ENCODE results near the gene ADAMTSL5. TPM values are rescaled to one million over a fixed set of nuclear protein-coding genes. Genes with fewer than 3 reads are reported as not detected.

Gene ADAMTSL5
- total RNA-seq, 1 experiment from 2014 or later: 0.86 TPM

DNA sequence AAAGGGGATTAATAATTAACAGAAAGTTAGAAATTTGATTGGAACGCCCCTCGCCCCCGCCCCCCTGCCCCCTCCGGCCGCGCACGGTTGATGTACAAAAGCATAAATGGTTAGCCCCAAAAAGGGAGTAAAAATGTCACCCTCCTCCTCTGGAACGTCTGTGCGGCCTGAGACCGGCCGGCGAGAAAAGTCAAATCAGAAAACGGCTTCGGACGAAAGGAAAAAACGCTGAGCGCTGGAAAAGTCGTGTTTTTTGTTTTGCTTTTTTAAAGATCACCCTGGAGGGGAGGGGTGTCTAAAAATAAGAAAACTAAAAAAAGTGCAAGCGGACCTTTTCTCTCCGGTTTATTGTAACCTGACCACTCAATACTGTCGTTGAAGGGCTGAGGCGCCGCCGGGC is 42.1 kb upstream of the ADAMTSL5 start:
- no TSS peak for BruUV-seq (replicated peaks)
- H3K27me3 ChIP-seq (replicated peaks; ENCODE audit: insufficient read depth, low read depth, low read length, poor library complexity): no peaks in the 10 kb centered on the region
- no peaks in the 10 kb centered on the region for H3K4me1 ChIP-seq (ENCODE audit: insufficient read depth, low read length, poor library complexity, severe bottlenecking)

DNA sequence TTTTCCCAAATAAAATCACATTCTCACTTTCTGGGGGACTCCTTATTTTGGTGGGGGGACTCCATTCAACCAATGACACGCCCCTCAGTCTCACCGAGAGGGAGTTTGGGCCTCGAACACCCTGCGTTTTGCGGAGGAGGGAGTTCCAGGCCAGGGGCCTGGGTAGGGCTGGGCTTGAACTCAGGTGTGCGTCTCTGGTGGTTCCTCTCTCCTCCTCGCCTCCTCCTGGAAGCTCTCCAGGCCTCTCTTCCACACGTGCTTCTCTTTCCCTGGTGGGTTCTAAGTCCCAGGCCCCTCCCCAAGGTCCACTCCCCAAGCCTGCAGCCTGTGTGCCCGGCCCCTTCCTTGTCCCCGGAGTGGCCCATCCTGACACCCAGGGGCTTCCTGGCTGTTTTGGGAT is 40.6 kb upstream of the ADAMTSL5 start:
- ChIA-PET POLR2A (ENCODE audit: low non-redundant PET) (no interaction called here), CTCF (interaction anchor here (0.6 kb wide), 1 partner anchor 235 kb away, joined by 3 read pairs; no protein-coding TSS in a partner anchor)
- H3K27ac ChIP-seq (ENCODE audit: low read depth, low read length, poor library complexity, severe bottlenecking): no peak overlapping the region
- no peak overlapping the region for H3K4me3 ChIP-seq (ENCODE audit: low read depth, low read length, poor library complexity, severe bottlenecking)
- no peaks in the 10 kb centered on the region for H3K4me1 ChIP-seq (ENCODE audit: insufficient read depth, low read length, poor library complexity, severe bottlenecking)
- no TSS peak for BruUV-seq (replicated peaks)
- intact Hi-C loops (cut with micrococcal nuclease; ENCODE audit: unreplicated experiment): no loop called here
- TF ChIP-seq, protein P1, sequence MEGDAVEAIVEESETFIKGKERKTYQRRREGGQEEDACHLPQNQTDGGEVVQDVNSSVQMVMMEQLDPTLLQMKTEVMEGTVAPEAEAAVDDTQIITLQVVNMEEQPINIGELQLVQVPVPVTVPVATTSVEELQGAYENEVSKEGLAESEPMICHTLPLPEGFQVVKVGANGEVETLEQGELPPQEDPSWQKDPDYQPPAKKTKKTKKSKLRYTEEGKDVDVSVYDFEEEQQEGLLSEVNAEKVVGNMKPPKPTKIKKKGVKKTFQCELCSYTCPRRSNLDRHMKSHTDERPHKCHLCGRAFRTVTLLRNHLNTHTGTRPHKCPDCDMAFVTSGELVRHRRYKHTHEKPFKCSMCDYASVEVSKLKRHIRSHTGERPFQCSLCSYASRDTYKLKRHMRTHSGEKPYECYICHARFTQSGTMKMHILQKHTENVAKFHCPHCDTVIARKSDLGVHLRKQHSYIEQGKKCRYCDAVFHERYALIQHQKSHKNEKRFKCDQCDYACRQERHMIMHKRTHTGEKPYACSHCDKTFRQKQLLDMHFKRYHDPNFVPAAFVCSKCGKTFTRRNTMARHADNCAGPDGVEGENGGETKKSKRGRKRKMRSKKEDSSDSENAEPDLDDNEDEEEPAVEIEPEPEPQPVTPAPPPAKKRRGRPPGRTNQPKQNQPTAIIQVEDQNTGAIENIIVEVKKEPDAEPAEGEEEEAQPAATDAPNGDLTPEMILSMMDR (conservative IDR thresholded peaks at IDR 0.05; ENCODE audit: low read depth, low read length): no peak
- no peak for TF ChIP-seq EZH2 (IDR thresholded peaks at IDR 0.05; ENCODE audit: borderline replicate concordance, low read depth, low read length, poor library complexity, severe bottlenecking)
- DNase-seq (ENCODE audit: low spot score): no peak
- no peaks in the 10 kb centered on the region for H3K9me3 ChIP-seq (ENCODE audit: low read depth, low read length, poor library complexity, severe bottlenecking)
- H3K27me3 ChIP-seq (replicated peaks; ENCODE audit: insufficient read depth, low read depth, low read length, poor library complexity): no peaks in the 10 kb centered on the region
- H3K36me3 ChIP-seq (ENCODE audit: insufficient read depth, low read length, poor library complexity, severe bottlenecking): peaks cover 6% of the 10 kb centered on the region

More for the DNA sequence above, 42.1 kb upstream of the ADAMTSL5 start:
- no peak overlapping the region for H3K27ac ChIP-seq (ENCODE audit: low read depth, low read length, poor library complexity, severe bottlenecking)
- no peak for DNase-seq (ENCODE audit: low spot score)
- no peak overlapping the region for H3K4me3 ChIP-seq (ENCODE audit: low read depth, low read length, poor library complexity, severe bottlenecking)
- POLR2A ChIA-PET (ENCODE audit: low non-redundant PET): no interaction called here
- no peak for TF ChIP-seq EZH2 (IDR thresholded peaks at IDR 0.05; ENCODE audit: borderline replicate concordance, low read depth, low read length, poor library complexity, severe bottlenecking)
- TF ChIP-seq, protein P1 (conservative IDR thresholded peaks at IDR 0.05; ENCODE audit: low read depth, low read length): no peak
- CTCF ChIA-PET: no interaction called here
- peaks cover 6% of the 10 kb centered on the region for H3K36me3 ChIP-seq (ENCODE audit: insufficient read depth, low read length, poor library complexity, severe bottlenecking)
- H3K9me3 ChIP-seq (ENCODE audit: low read depth, low read length, poor library complexity, severe bottlenecking): no peaks in the 10 kb centered on the region
- intact Hi-C loops (cut with micrococcal nuclease; ENCODE audit: unreplicated experiment): no loop called here

DNA sequence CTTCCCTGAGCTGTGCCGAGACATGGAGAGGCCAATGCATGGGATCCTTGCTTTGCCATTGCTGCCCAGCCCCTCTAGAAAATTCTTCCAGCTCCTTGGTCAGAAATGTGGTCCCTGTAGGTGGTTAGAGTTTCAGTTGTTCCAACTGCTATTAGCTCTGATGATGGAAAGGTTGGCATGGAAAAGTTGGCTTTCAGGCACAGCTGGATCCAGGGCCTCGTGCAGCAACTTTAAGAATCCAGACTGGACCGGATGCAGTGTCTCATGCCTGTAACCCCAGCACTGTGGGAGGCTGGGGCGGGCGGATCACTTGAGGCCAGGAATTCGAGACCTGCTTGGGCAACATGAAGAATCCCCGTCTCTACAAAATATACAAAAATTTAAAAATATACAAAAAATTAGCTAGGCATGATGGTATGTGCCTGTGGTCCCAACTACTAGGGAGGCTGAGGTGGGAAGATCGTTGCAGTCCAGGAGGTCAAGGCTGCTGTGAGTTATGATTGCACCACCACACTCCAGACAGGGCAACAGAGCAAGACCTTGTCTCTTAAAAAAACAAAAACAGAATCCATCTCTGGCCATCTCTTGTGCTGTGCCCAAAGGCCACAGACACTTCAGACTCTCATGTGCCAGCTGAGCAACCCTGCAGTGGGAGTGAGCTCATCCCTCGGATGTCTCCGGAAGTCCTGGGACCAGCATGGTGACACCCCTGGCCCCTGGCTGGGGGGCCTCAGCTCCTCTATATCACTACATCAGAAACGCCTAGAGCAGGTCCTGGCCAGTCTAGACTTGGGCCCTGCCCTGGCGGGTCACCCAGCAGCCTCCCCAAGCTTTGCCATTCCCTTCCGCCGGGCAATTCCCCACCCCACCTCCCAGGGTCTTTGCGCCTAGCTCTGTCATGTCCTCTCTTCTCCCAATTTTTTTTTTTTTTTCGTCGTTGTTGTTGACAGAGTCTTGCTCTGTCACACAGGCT is 38.5 kb upstream of the ADAMTSL5 start:
- ChIA-PET POLR2A (ENCODE audit: low non-redundant PET) (no interaction called here), CTCF (interaction anchor here (0.6 kb wide), 1 partner anchor 18 kb away, joined by 3 read pairs; no protein-coding TSS in a partner anchor)
- Histone ChIP-seq H3K27me3 (replicated peaks; ENCODE audit: insufficient read depth, low read depth, low read length, poor library complexity) (no peaks in the 10 kb centered on the region), H3K36me3 (ENCODE audit: insufficient read depth, low read length, poor library complexity, severe bottlenecking) (peaks cover 1% of the 10 kb centered on the region), H3K27ac (ENCODE audit: low read depth, low read length, poor library complexity, severe bottlenecking) (no peak overlapping the region), H3K4me1 (ENCODE audit: insufficient read depth, low read length, poor library complexity, severe bottlenecking) (peaks cover 4% of the 10 kb centered on the region), H3K4me3 (ENCODE audit: low read depth, low read length, poor library complexity, severe bottlenecking) (no peak overlapping the region), H3K9me3 (ENCODE audit: low read depth, low read length, poor library complexity, severe bottlenecking) (no peaks in the 10 kb centered on the region)
- intact Hi-C loops (cut with micrococcal nuclease; ENCODE audit: unreplicated experiment): no loop called here
- BruUV-seq (replicated peaks): no TSS peak
- no peak for DNase-seq (ENCODE audit: low spot score)
- TF ChIP-seq EZH2 (IDR thresholded peaks at IDR 0.05; ENCODE audit: borderline replicate concordance, low read depth, low read length, poor library complexity, severe bottlenecking): no peak
- TF ChIP-seq, protein P1 (conservative IDR thresholded peaks at IDR 0.05; ENCODE audit: low read depth, low read length): no peak

All from A673 (cell line).